ENCODE measurements around the gene MBOAT2.

DNA sequence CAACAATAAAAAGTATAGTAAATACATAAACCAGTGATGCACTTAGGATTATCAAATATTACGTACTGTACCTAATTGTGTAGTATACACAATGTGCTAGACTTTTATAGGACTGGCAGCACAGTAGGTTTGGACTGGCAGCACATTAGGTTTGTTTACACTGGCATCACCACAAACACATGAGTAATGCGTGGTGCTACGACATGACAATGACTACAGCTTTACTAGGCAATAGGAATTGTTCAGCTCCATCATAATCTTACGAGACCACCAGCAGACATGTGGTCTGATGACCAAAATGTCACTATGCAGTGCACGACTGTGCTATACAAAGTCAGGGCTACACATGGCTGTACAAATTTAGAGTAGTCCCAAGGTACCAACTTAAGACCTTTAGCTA is 2.3 kb downstream of the MBOAT2 start:
- TF ChIP-seq, protein P1, sequence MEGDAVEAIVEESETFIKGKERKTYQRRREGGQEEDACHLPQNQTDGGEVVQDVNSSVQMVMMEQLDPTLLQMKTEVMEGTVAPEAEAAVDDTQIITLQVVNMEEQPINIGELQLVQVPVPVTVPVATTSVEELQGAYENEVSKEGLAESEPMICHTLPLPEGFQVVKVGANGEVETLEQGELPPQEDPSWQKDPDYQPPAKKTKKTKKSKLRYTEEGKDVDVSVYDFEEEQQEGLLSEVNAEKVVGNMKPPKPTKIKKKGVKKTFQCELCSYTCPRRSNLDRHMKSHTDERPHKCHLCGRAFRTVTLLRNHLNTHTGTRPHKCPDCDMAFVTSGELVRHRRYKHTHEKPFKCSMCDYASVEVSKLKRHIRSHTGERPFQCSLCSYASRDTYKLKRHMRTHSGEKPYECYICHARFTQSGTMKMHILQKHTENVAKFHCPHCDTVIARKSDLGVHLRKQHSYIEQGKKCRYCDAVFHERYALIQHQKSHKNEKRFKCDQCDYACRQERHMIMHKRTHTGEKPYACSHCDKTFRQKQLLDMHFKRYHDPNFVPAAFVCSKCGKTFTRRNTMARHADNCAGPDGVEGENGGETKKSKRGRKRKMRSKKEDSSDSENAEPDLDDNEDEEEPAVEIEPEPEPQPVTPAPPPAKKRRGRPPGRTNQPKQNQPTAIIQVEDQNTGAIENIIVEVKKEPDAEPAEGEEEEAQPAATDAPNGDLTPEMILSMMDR (conservative IDR thresholded peaks at IDR 0.05; ENCODE audit: low read depth, low read length) = no peak
- TF ChIP-seq EZH2phosphoT487 (IDR thresholded peaks at IDR 0.05; ENCODE audit: borderline replicate concordance, low read length) (no peak), EZH2 (IDR thresholded peaks at IDR 0.05; ENCODE audit: low read length, unreplicated experiment) (no peak)
